Nephron (organoid): ENCODE data around the gene C1QTNF2.

Experiments used
- H3K27ac Mint-ChIP-seq, 3 experiments: 2 replicates each; pipeline ENCODE4 v1.8.0; 2020; ENCODE audit warnings: mixed read lengths in 3 of 3, mild to moderate bottlenecking in 2 of 3, moderate library complexity in 1 of 3
- H3K27me3 Mint-ChIP-seq: 2 replicates; pipeline ENCODE4 v1.8.0; 2021; ENCODE audit warnings: low read depth, mild to moderate bottlenecking, moderate library complexity, mixed read lengths
- H3K36me3 Mint-ChIP-seq: 2 replicates; pipeline ENCODE4 v1.8.0; 2020; ENCODE audit warnings: low read depth, mixed read lengths
- H3K4me1 Mint-ChIP-seq: 2 replicates; pipeline ENCODE4 v1.8.0; 2020; ENCODE audit warnings: mixed read lengths
- H3K4me3 Mint-ChIP-seq, 3 experiments: 2 replicates each; pipeline ENCODE4 v1.8.0; 2020; ENCODE audit warnings: mild to moderate bottlenecking in 3 of 3, mixed read lengths in 3 of 3, moderate library complexity in 2 of 3
- H3K9me3 Mint-ChIP-seq: 2 replicates; pipeline ENCODE4 v1.8.0; 2020; ENCODE audit warnings: mixed read lengths
- CTCF ChIP-seq, 3 experiments: fragments of 200-600 bp; sonication (generic); IDR thresholded peaks; one replicate each; pipeline ENCODE4 v1.5.0; 2021; ENCODE audit warnings: antibody characterized with exemption in 3 of 3; ENCODE audit not compliant: unreplicated experiment in 3 of 3

The C1QTNF2 gene

GRCh38 chr5:160325716-160326115 lies 44.7 kb downstream of the C1QTNF2 start:
- no peak overlapping the region for H3K4me3 Mint-ChIP-seq
- no peaks in the 10 kb centered on the region for H3K36me3 Mint-ChIP-seq
- peaks cover 7% of the 10 kb centered on the region for H3K4me1 Mint-ChIP-seq

GRCh38 chr5:160324886-160325285 lies 45.5 kb downstream of the C1QTNF2 start:
- no peak for TF ChIP-seq CTCF (IDR thresholded peaks at IDR 0.05; ENCODE audit: unreplicated experiment in 3 of 3)
- Mint-ChIP-seq H3K36me3 (no peaks in the 10 kb centered on the region), H3K4me3 (no peak overlapping the region), H3K9me3 (no peaks in the 10 kb centered on the region), H3K27ac (no peak overlapping the region), H3K27me3 (peaks cover 24% of the 10 kb centered on the region), H3K4me1 (peaks cover 7% of the 10 kb centered on the region)

More at GRCh38 chr5:160325716-160326115, 44.7 kb downstream of the C1QTNF2 start:
- peaks cover 21% of the 10 kb centered on the region for H3K27me3 Mint-ChIP-seq
- no peaks in the 10 kb centered on the region for H3K9me3 Mint-ChIP-seq
- no peak overlapping the region for H3K27ac Mint-ChIP-seq
- TF ChIP-seq CTCF (IDR thresholded peaks at IDR 0.05; ENCODE audit: unreplicated experiment in 3 of 3): no peak

GRCh38 chr5:160318409-160318808 lies 52.0 kb downstream of the C1QTNF2 start:
- H3K4me3 Mint-ChIP-seq: no peak overlapping the region
- no peak for TF ChIP-seq CTCF (IDR thresholded peaks at IDR 0.05; ENCODE audit: unreplicated experiment in 3 of 3)
- no peaks in the 10 kb centered on the region for H3K9me3 Mint-ChIP-seq
- peaks cover 12% of the 10 kb centered on the region for H3K27me3 Mint-ChIP-seq
- H3K27ac Mint-ChIP-seq: no peak overlapping the region
- H3K4me1 Mint-ChIP-seq: no peaks in the 10 kb centered on the region
- H3K36me3 Mint-ChIP-seq: no peaks in the 10 kb centered on the region

GRCh38 chr5:160317434-160317833 lies 53.0 kb downstream of the C1QTNF2 start:
- Mint-ChIP-seq H3K4me3 (no peak overlapping the region), H3K27ac (peak overlapping the region in 1 of 3 experiments; percentile 47), H3K4me1 (peaks cover 6% of the 10 kb centered on the region), H3K27me3 (peaks cover 16% of the 10 kb centered on the region), H3K9me3 (no peaks in the 10 kb centered on the region), H3K36me3 (no peaks in the 10 kb centered on the region)
- TF ChIP-seq CTCF (IDR thresholded peaks at IDR 0.05; ENCODE audit: unreplicated experiment in 3 of 3): no peak

- H3K27me3 Mint-ChIP-seq: peaks cover 18% of the 10 kb centered on the region
- peak overlapping the region in 1 of 3 experiments; percentile 5 for H3K4me3 Mint-ChIP-seq
- H3K27ac Mint-ChIP-seq: no peak overlapping the region
- TF ChIP-seq CTCF (IDR thresholded peaks at IDR 0.05; ENCODE audit: unreplicated experiment in 3 of 3): no peak
- no peaks in the 10 kb centered on the region for H3K9me3 Mint-ChIP-seq
- H3K4me1 Mint-ChIP-seq: peaks cover 12% of the 10 kb centered on the region
- no peaks in the 10 kb centered on the region for H3K36me3 Mint-ChIP-seq
Observed at GRCh38 chr5:160315968-160316367, 54.5 kb downstream of the C1QTNF2 start.

- Mint-ChIP-seq H3K36me3 (peaks cover 5% of the 10 kb centered on the region), H3K9me3 (no peaks in the 10 kb centered on the region), H3K4me1 (peaks cover 14% of the 10 kb centered on the region), H3K27ac (peak overlapping the region in 2 of 3 experiments; percentile 55 to 83), H3K4me3 (peak overlapping the region; percentile 93 to 98 (median 95)), H3K27me3 (peaks cover 15% of the 10 kb centered on the region)
- no peak for TF ChIP-seq CTCF (IDR thresholded peaks at IDR 0.05; ENCODE audit: unreplicated experiment in 3 of 3)
Observed at GRCh38 chr5:160312960-160313727, 57.3 kb downstream of the C1QTNF2 start.
